HEK293 (cell line): ENCODE measurements around the gene WSCD2.

Experiments used
- CTCF ChIA-PET: fragments of 350-600 bp; formaldehyde crosslinking; extraction: SDS; loops from one replicate; lab custom pipeline; 2021; ENCODE audit warnings: antibody characterized with exemption; lab: Yijun Ruan, JAX
- POLR2A ChIA-PET: fragments of 300-600 bp; formaldehyde crosslinking; extraction: SDS; loops from one replicate; lab custom pipeline; 2020; ENCODE audit warnings: antibody characterized with exemption, inconsistent platforms; lab: Yijun Ruan, JAX
- H3K27ac ChIP-seq: fragments of 200-500 bp; sonication (Bioruptor generic); 2 replicates; pipeline ENCODE4 v1.5.1; 2014; ENCODE audit warnings: low read depth, low read length, control low read depth, inconsistent platforms; ENCODE audit errors: extremely low read depth
- H3K36me3 ChIP-seq, 2 experiments: fragments of 200-500 bp in 1 of 2; sonication (Bioruptor generic) in 1 of 2; 1 replicate in 1 of 2; 2 replicates in 1 of 2; pipeline ENCODE4 v1.5.1; 2014 to 2017; ENCODE audit warnings: inconsistent platforms in 2 of 2, low read length in 2 of 2; ENCODE audit not compliant: control insufficient read depth in 2 of 2, insufficient read depth in 1 of 2
- H3K4me1 ChIP-seq: fragments of 200-500 bp; sonication (Bioruptor generic); 2 replicates; pipeline ENCODE4 v1.5.1; 2014; ENCODE audit warnings: mild to moderate bottlenecking, low read length, inconsistent platforms; ENCODE audit not compliant: control insufficient read depth, insufficient read depth
- H3K4me3 ChIP-seq: 2 replicates; pipeline ENCODE4 v1.5.1; 2011; ENCODE audit warnings: low read depth, mild to moderate bottlenecking, control low read depth, low read length, moderate library complexity
- H3K9me3 ChIP-seq: fragments of 200-500 bp; sonication (Bioruptor generic); 2 replicates; pipeline ENCODE4 v1.5.1; 2014; ENCODE audit warnings: low read depth, low read length, inconsistent platforms; ENCODE audit not compliant: control insufficient read depth, insufficient read depth
- FEZF1 ChIP-seq: fragments of 450-650 bp; formaldehyde crosslinking; IDR thresholded peaks from 2 replicates; pipeline ENCODE4 v1.5.1; 2016; ENCODE audit warnings: missing biosample characterization, missing genetic modification characterization
- GLI4 ChIP-seq: fragments of 450-650 bp; formaldehyde crosslinking; IDR thresholded peaks from 2 replicates; pipeline ENCODE4 v1.5.1; 2016; ENCODE audit warnings: missing biosample characterization, missing genetic modification characterization
- MEIS1 ChIP-seq: sonication (generic); formaldehyde crosslinking; IDR thresholded peaks from 2 replicates; pipeline ENCODE4 v1.8.1; 2022; ENCODE audit warnings: missing genetic modification reagents, mild to moderate bottlenecking, borderline replicate concordance
- SETDB1 ChIP-seq: IDR thresholded peaks from one replicate; pipeline ENCODE4 v1.6.1; 2017; ENCODE audit warnings: mild to moderate bottlenecking, low read length, moderate library complexity, mixed read lengths; ENCODE audit not compliant: insufficient read length
- YY1 ChIP-seq: fragments of 450-650 bp; formaldehyde crosslinking; IDR thresholded peaks from 2 replicates; pipeline ENCODE4 v1.5.1; 2018; ENCODE audit warnings: missing biosample characterization, missing genetic modification characterization
- ZFHX2 ChIP-seq: fragments of 450-650 bp; formaldehyde crosslinking; conservative IDR thresholded peaks from 2 replicates; pipeline ENCODE4 v1.5.1; 2016; ENCODE audit warnings: missing biosample characterization, missing genetic modification characterization
- ZFP37 ChIP-seq: fragments of 450-650 bp; formaldehyde crosslinking; IDR thresholded peaks from 2 replicates; pipeline ENCODE4 v1.5.1; 2016; ENCODE audit warnings: missing biosample characterization, missing genetic modification characterization
- ZNF148 ChIP-seq: fragments of 450-650 bp; formaldehyde crosslinking; IDR thresholded peaks from 2 replicates; pipeline ENCODE4 v1.5.0; 2017; ENCODE audit warnings: missing biosample characterization, missing genetic modification characterization, borderline replicate concordance
- ZNF169 ChIP-seq: fragments of 450-650 bp; formaldehyde crosslinking; IDR thresholded peaks from 2 replicates; pipeline ENCODE4 v1.5.1; 2016; ENCODE audit warnings: missing biosample characterization, missing genetic modification characterization
- ZNF274 ChIP-seq, 2 experiments: fragments of 200-500 bp in 1 of 2; fragments of 450-650 bp in 1 of 2; sonication (Bioruptor generic) in 1 of 2; formaldehyde crosslinking in 1 of 2; IDR thresholded peaks; 2 replicates each; pipeline versions ENCODE4 v1.5.1 to v1.6.1; 2014 to 2016; ENCODE audit warnings: borderline replicate concordance in 1 of 2, inconsistent platforms in 1 of 2, low read length in 1 of 2, missing biosample characterization in 1 of 2, missing genetic modification characterization in 1 of 2
- ZNF302 ChIP-seq: fragments of 450-650 bp; formaldehyde crosslinking; IDR thresholded peaks from 2 replicates; pipeline ENCODE4 v1.5.1; 2016; ENCODE audit warnings: missing biosample characterization, missing genetic modification characterization, low read depth
- ZNF362 ChIP-seq: fragments of 450-650 bp; formaldehyde crosslinking; IDR thresholded peaks from 2 replicates; pipeline ENCODE4 v1.5.1; 2016; ENCODE audit warnings: missing biosample characterization, missing genetic modification characterization
- ZNF366 ChIP-seq: fragments of 450-650 bp; formaldehyde crosslinking; conservative IDR thresholded peaks from 2 replicates; pipeline ENCODE4 v1.5.1; 2016; ENCODE audit warnings: missing biosample characterization, missing genetic modification characterization
- ZNF518A ChIP-seq: fragments of 450-650 bp; formaldehyde crosslinking; conservative IDR thresholded peaks from 2 replicates; pipeline ENCODE4 v1.5.1; 2016; ENCODE audit warnings: low read depth, missing biosample characterization, missing genetic modification characterization
- ZNF629 ChIP-seq: fragments of 450-650 bp; formaldehyde crosslinking; IDR thresholded peaks from 2 replicates; pipeline ENCODE4 v1.5.1; 2017; ENCODE audit warnings: missing biosample characterization, missing genetic modification characterization
- ZNF777 ChIP-seq: fragments of 450-650 bp; formaldehyde crosslinking; IDR thresholded peaks from 2 replicates; pipeline ENCODE4 v1.5.1; 2017; ENCODE audit warnings: missing biosample characterization, missing genetic modification characterization, borderline replicate concordance
- ZSCAN16 ChIP-seq: fragments of 450-650 bp; formaldehyde crosslinking; IDR thresholded peaks from 2 replicates; pipeline ENCODE4 v1.5.1; 2016; ENCODE audit warnings: missing biosample characterization, missing genetic modification characterization

Gene WSCD2

GRCh38 chr12:108260039-108260438 is 131.0 kb downstream of the WSCD2 start (continued):
- TF ChIP-seq ZNF518A: no peak
- TF ChIP-seq ZNF148 (tag by site-specific recombination): no peak
- TF ChIP-seq MEIS1 (CRISPR knock-in tag): no peak

- ChIA-PET CTCF (interaction anchor here (0.7 kb wide), 1 partner anchor 63 kb away, joined by 3 read pairs; no protein-coding TSS in a partner anchor), POLR2A (no interaction called here)
- H3K4me1 ChIP-seq: no peaks in the 10 kb centered on the region
- H3K9me3 ChIP-seq: no peaks in the 10 kb centered on the region; the same call in 1 of the 2 replicates
- TF ChIP-seq SETDB1 (peak; percentile 41), FEZF1 (tag by site-specific recombination) (no peak)
- H3K36me3 ChIP-seq: no peaks in the 10 kb centered on the region
- H3K4me3 ChIP-seq: no peak overlapping the region
- no peak overlapping the region for H3K27ac ChIP-seq
Observed at GRCh38 chr12:108260969-108261368, 131.9 kb downstream of the WSCD2 start.

GRCh38 chr12:108265505-108265904 is 136.4 kb downstream of the WSCD2 start:
- ChIA-PET POLR2A (interaction anchor here (0.6 kb wide), 1 partner anchor 10 kb away, joined by 3 read pairs; no protein-coding TSS in a partner anchor), CTCF (no interaction called here)
- no peaks in the 10 kb centered on the region; the same call in 1 of the 2 replicates for H3K9me3 ChIP-seq
- H3K27ac ChIP-seq: no peak overlapping the region
- no peak overlapping the region for H3K4me3 ChIP-seq
- H3K36me3 ChIP-seq: no peaks in the 10 kb centered on the region
- no peak for TF ChIP-seq ZNF302 (tag by site-specific recombination)
- TF ChIP-seq GLI4 (tag by site-specific recombination): no peak
- no peak for TF ChIP-seq ZNF169
- no peak for TF ChIP-seq YY1 (tag by site-specific recombination)
- TF ChIP-seq ZNF629 (tag by site-specific recombination): no peak
- no peak for TF ChIP-seq ZFP37 (tag by site-specific recombination)
- no peak for TF ChIP-seq SETDB1
- TF ChIP-seq ZNF366 (tag by site-specific recombination): no peak
- TF ChIP-seq ZFHX2 (tag by site-specific recombination): no peak
- no peaks in the 10 kb centered on the region for H3K4me1 ChIP-seq

GRCh38 chr12:108266131-108266530 is 137.0 kb downstream of the WSCD2 start:
- POLR2A ChIA-PET: no interaction called here
- Histone ChIP-seq H3K36me3 (no peaks in the 10 kb centered on the region), H3K27ac (no peak overlapping the region), H3K4me3 (no peak overlapping the region), H3K9me3 (no peaks in the 10 kb centered on the region), H3K4me1 (no peaks in the 10 kb centered on the region)
- TF ChIP-seq ZNF362 (tag by site-specific recombination) (no peak), ZNF274 (IDR thresholded peaks at IDR 0.05; ENCODE audit: low read length) (no peak), ZNF274 (tag by site-specific recombination; IDR thresholded peaks at IDR 0.05; ENCODE audit: borderline replicate concordance) (no peak), ZNF777 (tag by site-specific recombination) (no peak), ZSCAN16 (tag by site-specific recombination) (no peak)
- TF ChIP-seq, all 188 proteins: peak for 0
- CTCF ChIA-PET: interaction anchor here (0.6 kb wide), 1 partner anchor 106 kb away, joined by 4 read pairs; no protein-coding TSS in a partner anchor
